Amygdala (tissue), 56 donors: Measurements from ENCODE around the gene SMYD5.
"Not testable (repeated sequence)": the region's sequence is repeated elsewhere in the genome, so short reads cannot be mapped to it uniquely, and the experiment has no call there.

Source experiments
- DNase-seq, 56 donors: peaks; one replicate each; lab custom pipeline; 2025; lab: John Stamatoyannopoulos, UW

SMYD5 gene

DNA sequence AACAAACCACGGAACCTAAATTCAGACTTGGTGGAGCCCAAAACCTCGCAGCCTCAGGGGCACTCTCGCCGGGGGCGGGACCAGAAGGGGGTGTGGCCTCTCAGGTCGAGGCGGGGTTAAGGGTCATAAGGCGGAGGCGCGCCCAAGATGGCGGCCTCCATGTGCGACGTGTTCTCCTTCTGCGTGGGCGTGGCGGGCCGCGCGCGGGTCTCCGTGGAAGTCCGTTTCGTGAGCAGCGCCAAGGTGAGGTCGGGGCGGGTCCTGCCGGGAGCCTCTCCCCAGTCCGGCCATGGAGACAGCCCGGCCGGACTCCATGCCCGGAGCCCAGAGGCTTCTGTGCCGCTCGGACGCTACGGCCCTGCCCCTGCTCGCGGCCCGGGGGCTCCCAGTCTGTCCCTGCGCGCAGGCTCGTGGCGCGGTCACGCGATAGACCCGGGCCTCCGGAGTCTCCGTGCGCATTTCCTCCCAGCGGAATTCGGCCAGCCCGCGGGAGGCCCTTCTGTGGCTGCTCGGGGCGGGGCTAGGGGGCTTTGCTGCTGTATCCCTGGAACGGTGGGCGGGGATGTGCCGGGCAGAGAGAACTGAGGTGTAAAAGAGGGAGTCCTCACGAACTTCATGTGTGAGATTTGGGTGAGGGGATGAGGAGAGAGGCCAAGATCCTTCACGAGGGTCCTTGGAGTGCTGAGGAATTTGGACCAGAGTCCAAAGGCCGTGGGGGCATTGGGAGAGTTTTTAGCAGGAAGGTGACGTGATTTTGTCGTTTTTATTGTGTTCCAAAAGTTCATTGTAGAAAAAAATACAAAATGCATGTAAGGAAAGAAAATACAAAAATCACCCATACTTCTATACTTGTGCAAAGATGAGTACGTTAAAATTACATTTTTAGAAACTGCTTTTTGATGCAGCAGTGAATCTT lies at the start of gene SMYD5:
TSS of gene SMYD5 (plus strand) at position 126 of the 916 bp plus-strand sequence. CDS start at position 148, 22 bp downstream.
- peak in 54 of 56 donors; percentile 14 to 85 (median 70) for DNase-seq

DNA sequence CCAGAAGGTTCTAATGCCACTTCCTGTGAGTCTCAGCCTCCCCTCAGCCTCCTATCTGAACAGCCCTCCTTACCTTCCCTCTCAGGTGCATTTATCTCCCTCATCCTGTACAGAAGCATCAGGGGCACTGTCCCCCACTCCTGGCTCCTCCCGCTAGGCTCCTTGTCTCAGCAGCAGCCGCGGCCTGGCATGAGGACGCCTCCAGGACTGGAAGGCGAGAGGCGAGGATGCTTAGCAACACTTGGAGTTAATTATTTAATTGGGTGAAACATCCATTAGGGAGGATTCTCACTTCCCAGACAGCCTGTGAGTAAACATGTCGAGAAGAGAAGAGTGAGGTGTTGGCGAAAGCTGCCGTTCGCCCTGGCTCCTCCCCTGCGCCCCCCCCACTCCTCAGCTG lies 48.1 kb upstream of the SMYD5 start:
- DNase-seq, result peak in 3 of 56 donors; percentile 7 to 25 (median 24)

DNA sequence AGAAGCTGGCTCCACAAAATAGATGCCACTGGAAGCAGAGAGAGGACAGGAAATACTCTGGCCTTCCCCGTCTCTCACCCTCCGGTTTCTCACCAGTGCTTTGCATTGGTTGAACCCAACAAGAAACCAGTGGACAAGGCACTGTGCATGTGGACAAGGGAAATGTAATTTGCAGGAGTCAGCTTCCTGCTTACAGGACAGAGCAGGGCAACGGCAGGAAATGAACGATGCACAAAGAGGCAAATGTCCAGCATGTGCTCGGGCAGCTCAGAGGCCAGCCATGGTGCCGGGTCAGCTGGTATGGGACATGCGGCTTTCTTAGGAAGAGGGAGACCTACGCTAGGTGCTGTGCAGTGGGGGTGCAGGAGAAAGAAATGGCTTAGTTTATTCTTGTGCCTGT lies 47.2 kb upstream of the SMYD5 start:
- not testable (repeated sequence) for DNase-seq

DNA sequence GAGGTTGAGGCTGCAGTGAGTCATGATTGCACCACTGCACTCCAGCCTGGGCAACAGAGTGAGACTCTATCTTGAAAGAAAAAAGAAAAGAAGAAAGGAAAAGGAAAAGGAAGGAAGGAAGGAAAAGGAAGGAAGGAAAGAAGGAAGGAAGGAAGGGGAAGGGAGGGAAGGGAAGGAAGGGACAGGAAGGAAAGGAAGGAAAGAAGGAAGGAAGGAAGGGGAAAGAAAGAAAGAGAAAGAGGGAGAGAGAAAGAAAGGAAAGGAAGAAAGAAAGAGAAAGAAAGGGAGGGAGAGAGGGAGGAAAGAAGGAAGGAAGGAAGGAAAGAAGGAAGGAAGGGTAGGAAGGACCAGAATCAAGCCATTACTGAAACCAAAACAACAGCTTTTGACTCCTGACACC lies 45.7 kb upstream of the SMYD5 start:
- not testable (repeated sequence) for DNase-seq

DNA sequence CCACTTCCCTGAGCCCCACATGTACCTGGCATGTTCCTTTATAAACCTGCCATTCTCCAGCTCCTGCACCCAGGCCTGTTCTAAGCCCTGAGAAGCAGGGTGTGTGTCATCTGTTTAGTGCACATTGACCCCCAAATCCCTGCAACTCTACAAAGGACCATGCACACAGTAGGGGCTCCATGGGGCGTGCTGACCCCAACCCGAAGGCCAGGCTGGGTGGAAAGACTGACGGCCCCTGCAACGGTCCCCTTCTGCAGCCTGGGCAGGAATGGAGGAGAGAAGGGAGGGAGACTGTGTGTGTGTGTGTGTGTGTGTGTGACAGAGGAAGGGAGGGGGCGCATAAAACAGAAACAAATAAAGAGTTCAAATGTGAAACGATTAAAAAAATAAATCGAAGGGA lies 43.7 kb upstream of the SMYD5 start:
- not testable (repeated sequence) for DNase-seq

DNA sequence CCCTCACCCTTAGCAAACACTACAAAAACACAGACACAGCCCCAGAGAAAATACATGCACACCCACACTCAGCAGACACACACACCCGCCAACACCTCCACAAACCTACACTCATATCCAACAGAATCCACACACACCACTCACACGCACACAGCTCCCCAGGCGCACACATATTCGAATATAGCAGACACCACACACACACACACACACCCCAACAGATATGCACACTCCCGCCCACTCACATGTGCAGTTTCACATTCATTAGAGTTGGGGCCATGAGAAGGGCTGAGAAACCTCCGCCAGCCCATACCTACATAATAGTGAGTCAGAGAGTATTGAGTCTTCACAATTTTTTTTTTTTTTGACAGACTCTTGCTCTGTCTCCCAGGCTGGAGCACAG lies 41.1 kb upstream of the SMYD5 start:
- peak in 5 of 56 donors; percentile 6 to 21 (median 8) for DNase-seq

DNA sequence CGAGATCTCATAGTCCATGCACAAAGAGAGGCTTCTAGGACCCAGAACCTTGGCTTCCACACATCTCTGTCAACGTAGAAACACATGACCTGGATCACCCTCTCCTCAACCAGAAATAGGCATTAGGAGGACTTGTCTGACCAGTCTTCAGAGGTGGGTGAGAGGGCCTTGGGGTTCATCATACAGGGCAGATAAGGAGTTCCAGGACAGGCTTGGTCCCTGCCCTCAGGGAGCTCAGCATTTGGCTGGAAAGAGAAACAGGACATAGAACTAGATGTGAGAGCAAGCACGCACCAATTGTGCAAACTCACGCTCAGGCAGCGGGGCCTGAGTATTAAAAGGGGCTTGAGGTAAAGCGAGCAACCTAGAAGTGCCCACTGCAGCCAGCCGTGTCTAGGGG lies 40.3 kb upstream of the SMYD5 start:
- DNase-seq, result no peak

DNA sequence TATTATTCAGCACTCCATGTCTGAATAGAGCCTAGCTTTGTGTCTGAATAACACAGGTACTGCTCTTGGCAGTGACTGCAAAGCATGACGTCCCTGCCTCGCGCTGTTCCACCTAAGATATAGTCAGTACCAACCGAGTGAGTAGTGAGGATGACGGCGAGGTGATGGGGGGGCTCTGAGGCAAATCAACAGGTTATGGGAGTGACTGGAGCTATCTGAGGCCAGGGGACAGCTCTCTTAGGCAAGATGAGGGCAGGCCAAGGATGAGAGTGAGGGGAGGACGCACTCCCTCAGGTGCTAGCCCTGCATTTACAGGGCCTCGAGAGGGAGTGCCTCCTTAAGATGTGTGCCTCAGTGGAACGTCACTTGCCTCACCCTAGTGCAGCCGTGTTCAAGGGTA lies 39.8 kb upstream of the SMYD5 start:
- no peak for DNase-seq

DNA sequence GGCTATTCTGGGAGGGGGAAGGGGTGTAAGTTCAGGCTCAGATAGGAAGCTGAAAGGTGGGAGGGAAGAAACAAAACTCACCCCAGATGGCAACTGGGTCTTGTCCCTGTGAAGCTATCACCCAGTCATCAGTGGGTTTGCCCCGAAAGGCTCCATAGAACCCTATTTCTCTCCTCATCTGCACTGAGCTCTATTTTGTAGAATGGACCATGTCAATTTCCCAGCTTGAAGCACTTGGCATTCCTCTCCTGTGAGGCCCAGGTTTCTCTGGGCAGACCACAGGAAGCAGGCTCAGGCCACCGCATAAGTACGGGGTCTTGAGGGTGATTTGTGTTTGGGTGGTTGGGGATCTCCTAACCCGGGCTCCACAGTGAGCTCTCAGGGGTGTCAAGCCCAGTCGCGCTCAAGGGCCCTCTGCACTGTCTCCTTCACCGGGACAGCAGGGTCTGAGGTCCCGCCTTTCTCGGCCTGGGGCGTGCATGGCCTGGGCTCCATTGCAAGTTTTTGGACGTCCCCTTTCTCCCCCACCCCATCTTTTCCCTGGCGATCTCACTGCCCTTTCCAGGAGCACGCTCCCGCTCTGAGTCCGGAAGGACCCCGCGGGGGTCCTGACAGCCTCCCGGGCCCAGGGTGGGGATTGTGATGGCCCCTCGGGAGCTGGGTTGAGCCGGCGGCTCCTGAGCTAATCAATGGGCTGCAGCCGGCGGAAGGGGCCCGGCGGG lies 38.9 kb upstream of the SMYD5 start:
- DNase-seq, result no peak

DNA sequence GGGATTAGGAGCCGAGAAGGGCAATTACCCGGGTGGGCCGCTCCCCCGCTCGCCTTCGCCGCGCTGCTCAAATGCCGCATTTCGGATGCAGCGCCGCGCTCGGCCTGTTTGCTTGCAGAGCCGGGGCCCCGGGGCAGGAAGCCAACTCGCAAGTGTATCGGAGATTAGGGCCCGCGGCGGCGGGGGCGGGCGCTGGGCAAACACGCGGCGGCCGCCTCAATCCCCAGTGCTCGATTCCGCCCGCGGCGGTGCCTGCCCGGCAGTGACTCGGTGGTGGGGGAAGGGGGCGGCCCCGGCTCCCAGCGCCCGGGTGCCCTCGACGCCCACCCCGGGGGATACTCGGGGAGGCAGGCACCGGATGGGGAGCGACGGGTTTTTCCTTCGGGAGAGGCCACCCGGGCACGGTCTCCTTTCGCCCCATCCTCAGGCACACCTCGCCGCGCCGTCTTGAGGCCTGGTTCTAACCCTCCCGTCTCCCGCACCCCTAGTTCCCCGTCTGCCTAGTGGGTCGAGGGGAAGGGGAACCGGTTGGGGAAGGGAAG lies 38.3 kb upstream of the SMYD5 start:
- peak in 33 of 56 donors; percentile 2 to 73 (median 32) for DNase-seq

DNA sequence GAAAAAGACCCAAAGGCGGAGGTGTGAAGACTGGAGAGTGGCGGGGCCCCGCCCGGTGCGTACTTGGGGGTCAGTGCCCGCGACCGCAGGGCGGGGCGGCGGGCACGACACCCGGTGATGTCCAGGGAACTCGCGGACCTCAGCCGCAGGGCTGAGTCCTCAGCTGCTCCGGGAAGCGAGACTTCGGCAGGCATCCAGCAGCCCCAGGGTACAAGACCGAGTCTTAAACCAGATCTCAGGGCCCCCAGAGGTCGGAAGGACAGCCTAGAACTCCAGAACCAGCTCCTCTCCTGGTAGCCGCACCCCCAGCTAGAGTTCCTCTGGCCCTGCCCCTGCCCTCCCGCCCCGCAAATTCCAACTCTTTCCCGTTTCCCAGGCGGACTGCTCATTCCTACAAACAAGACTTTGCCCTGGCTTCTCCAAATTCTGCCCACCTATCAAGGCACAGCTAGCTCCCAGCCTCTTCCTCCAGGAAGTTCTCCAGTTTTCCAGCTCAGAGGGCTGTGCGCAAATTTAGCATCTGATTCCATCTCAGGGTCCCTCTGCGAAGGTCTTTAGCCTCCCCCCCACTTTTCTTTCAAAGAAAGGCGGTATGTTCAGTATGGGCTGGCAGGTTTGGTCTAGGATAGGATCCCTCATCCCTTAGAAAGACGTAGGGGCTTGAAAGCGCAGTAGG lies 37.7 kb upstream of the SMYD5 start:
- DNase-seq, result no peak

DNA sequence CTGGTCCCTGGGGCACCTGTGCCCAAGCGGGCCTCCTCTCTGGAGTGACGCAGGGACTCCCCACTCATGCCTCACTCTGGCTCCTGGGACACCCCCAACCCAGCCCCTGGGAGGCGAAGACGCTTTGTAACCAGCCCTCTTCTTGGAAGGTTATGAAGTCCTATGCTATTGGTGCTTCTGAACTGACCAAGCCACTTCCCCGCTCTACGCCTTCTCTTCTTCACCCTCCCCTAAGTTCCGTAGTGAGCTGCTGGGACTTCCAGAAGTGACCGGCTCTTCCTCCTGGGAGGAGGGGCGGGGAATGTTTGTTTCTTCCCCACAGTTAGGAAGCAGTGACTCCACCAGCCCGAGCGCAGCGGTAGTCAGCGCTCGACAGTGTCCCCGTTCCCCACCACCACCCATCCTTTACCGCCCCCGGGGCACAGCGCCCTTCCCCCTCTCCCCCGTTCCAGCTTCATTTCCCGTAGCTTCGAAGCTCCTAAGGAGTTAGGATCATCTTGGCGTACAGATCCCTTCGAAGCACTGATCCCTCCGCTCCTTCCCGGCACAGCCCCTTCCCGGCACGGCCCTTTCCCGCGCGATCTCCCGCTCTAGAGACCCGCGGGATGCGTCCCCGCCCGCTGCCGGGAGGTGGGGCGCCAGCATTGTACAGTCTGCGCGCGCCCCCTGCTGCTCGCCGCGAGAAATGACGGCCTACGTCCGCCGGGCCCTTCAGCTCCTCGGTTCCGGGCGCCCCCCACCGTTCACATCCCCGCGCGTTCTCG lies 37.0 kb upstream of the SMYD5 start:
- DNase-seq, result peak in 55 of 56 donors; percentile 5 to 93 (median 71)

DNA sequence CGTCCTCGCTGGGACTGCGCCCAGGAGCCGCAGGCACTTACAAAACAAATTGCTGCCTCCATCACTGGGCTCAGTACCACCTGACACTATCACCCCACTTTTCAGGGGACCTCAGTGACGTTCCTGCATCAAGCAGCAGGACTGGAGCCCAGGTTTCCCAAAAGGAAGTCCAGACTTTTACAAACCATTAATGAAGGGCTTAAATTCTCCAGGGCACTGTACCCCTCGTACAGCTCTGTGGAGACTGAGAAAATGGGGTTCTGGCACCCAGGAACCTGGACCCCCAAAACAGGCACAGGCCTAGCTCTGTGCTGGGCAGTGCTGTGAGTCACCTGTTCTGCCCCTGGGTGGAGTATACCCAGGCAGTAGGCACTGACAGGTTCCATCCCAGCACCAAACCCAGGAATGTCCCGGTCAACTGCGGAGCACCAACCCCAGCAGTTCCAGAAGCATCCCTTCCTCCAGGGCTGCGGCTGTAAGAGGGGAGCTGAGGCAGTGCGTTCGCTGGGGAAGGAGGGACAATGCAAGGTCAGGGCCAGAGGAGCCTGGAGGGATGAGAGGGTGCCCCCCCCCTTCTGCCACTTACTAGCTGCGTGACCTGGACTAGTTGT lies 36.3 kb upstream of the SMYD5 start:
- DNase-seq, result no peak

DNA sequence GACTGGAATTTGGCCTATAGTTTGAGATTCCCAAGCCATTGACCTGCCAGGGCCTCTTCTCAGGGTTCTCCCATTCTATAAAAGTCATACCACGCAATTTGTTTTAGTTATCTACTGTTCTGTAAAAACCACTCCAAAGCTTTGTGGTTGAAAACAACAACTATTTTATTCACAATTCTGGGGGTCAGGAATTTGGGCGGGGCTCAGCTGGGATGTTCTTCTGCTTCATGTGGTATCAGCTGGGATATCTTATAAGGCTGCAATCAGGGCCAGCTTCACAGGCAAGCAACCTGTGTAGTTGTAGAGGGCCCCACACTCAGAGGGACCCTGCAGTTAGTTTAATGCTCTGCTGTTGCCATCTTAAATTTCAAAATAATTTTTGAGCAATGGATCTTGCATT lies 28.1 kb upstream of the SMYD5 start:
- no peak for DNase-seq

DNA sequence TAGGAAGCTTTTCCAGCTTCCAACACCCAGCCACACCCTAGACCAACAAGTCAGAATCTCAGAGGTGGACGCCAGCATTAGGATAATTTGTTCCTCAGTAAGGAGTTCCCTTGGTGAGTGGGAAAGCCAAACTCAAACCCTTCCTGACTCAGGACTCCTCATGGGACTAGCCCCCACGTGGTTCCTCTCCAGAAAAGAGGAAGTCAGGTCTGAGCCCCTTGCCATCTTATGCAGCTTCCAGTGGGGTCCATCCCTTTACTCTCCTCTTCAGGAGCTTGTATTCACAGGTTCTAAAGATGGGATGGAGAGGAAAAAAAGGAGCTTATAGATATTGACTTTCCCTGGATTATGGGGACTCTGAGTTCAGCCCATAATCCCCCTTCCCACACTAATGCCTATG lies 26.5 kb upstream of the SMYD5 start:
- DNase-seq, result no peak

DNA sequence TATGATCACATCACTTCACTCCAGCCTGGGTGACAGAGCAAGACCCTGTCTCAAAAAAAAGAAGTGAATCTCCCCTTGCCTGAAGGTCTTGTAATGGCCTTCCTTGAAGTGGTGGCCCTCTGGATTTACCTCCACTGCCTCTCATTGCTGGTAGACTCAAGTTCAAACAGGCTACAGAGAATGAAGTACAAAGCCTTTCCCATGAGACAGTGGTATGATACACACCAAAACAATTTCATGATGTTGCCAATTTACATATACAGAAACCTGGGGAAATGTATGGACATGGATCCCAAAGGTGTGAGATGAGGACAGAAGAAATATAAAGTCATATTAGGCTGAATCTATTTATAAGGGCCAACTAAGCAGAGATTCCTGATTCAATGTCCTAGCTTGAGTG lies 16.5 kb upstream of the SMYD5 start:
- DNase-seq, result no peak

DNA sequence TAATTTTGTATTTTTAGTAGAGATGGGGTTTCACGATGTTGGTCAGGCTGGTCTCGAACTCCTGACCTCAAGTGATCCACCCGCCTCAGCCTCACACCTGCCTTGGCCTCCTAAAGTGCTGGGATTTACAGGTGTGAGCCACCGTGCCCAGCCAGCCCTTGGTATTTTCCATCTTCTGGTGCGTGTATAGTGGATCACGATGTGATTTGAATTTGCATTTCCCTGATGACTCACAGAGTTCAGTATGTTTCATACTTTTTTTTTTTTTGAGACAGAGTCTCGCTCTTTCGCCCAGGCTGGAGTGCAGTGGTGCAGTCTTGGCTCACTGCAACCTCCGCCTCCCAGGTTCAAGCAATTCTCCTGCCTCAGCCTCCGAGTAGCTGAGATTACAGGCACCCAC lies 13.8 kb upstream of the SMYD5 start:
- DNase-seq, result not testable (repeated sequence)

DNA sequence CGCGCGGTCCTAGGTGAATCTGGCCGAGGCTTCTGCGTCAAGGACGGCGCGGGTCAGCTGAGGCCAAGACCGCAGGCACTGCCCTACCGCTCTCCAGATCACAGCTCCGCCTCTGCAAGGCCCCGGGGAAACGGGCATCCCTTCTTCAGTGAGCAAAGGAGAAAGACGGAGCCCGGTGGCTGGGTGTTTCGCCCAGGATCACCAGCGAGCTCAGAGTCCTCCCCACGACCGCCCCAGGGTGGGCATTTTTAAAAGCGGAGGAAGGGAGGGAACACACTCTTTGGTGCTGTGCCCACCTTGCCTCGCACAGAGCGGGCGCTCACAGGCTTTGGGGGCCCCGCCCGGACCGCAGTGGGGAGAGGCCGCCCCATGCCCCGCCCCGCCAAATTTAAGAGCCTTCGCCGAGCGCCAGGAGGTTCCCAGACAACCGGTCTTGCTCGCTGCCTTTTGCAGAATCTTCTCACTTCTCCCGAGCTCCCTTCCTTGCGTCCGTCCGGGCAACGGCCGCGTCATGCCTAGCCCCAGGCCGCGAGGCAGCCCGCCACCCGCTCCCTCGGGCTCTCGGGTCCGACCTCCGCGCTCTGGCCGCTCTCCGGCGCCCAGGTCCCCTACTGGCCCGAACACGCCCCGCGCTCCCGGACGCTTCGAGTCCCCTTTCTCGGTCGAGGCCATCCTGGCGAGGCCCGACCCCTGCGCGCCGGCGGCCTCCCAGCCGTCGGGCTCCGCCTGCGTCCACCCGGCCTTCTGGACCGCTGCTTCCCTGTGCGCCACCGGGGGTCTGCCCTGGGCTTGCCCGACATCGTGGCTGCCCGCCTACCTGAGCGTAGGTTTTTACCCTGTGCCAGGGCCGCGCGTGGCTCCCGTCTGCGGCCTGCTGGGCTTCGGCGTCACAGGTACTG lies 11.6 kb upstream of the SMYD5 start, which contains the start of gene NOTO:
TSS of gene NOTO (plus strand) at position 419 of the 899 bp plus-strand sequence. CDS start at position 512, 93 bp downstream.
- no peak for DNase-seq
